ENCODE results near the gene PPRC1. TPM values are rescaled to one million over a fixed set of nuclear protein-coding genes. Genes with fewer than 3 reads are reported as not detected.
A peak's percentile ranks its signal among the peaks of the same experiment; 100 is the strongest.

The PPRC1 gene
- total RNA-seq, 4 donors from 2014 or later = 23.5 to 48.1 (median 24.3) TPM

DNA sequence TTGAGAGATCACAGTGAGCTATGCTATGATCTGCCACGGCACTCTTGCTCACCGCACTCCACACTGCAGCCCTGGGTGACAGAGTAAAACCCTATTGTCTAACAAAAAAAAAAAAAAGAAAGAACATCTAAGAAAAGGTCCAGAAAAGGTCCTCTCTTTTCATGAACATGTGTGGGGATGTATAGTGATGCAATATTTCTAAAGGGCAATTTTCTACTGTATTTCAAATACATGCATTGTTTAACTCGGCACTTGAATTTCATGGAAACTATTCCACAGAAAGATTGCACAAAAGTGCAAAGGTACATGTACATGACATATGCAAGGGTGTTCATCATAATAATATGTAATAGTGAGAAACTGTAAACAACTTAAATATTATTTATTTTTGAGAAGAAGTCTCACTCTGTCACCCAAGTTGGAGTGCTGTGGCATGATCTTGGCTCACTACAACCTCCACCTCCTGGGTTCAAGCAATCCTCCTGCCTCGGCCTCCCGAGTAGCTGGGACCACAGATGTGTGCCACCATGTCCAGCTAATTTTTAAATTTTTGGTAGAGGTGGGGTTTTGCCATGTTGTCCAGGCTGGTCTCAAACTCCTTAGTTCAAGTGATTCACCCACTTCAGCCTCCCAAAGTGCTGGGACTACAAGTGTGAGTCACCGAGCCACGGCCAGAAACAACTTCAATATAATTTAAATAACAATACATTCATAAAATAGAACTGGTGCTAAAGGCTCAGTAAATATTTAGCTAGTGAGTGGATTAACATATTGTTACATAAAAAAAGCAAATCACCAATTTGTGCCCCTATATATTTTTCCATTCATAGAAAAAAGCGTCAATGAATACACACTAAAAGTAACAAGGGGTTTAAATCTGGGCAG lies 1.3 kb upstream of the PPRC1 start:
- no peak overlapping the region for H3K4me3 ChIP-seq (ENCODE audit: low read depth, poor library complexity, severe bottlenecking)
- intact Hi-C loops (cut with DNase I; ENCODE audit: low total_unique reads) = no loop called here
- no peak for DNase-seq (ENCODE audit: low spot score in 2 of 2)
- WGBS, 2 donors = 80 to 82% methylated on average over 8 of the region's 8 CpGs
- no peak for TF ChIP-seq POLR2A (IDR thresholded peaks at IDR 0.05)
- TF ChIP-seq, protein P1, sequence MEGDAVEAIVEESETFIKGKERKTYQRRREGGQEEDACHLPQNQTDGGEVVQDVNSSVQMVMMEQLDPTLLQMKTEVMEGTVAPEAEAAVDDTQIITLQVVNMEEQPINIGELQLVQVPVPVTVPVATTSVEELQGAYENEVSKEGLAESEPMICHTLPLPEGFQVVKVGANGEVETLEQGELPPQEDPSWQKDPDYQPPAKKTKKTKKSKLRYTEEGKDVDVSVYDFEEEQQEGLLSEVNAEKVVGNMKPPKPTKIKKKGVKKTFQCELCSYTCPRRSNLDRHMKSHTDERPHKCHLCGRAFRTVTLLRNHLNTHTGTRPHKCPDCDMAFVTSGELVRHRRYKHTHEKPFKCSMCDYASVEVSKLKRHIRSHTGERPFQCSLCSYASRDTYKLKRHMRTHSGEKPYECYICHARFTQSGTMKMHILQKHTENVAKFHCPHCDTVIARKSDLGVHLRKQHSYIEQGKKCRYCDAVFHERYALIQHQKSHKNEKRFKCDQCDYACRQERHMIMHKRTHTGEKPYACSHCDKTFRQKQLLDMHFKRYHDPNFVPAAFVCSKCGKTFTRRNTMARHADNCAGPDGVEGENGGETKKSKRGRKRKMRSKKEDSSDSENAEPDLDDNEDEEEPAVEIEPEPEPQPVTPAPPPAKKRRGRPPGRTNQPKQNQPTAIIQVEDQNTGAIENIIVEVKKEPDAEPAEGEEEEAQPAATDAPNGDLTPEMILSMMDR (IDR thresholded peaks at IDR 0.05) = no peak

- no peak overlapping the region for H3K4me3 ChIP-seq (ENCODE audit: low read depth, poor library complexity, severe bottlenecking)
- 15 to 16% methylated on average over 8 of the region's 8 CpGs for WGBS, 2 donors
- TF ChIP-seq, protein P1 (IDR thresholded peaks at IDR 0.05) = no peak
- no peak for TF ChIP-seq POLR2A (IDR thresholded peaks at IDR 0.05)
- no peak for DNase-seq (ENCODE audit: low spot score in 2 of 2)
- intact Hi-C loops (cut with DNase I; ENCODE audit: low total_unique reads) = no loop called here
These were observed 662 bp upstream of the PPRC1 start for GRCh38 chr10:102132193-102132562.

GRCh38 chr10:102133373-102134195 lies 744 bp downstream of the PPRC1 start:
- peak; percentile 49 to 93 for DNase-seq (ENCODE audit: low spot score in 2 of 2)
- intact Hi-C loops (cut with DNase I; ENCODE audit: low total_unique reads) = no loop called here
- TF ChIP-seq, protein P1 (IDR thresholded peaks at IDR 0.05) = no peak
- TF ChIP-seq POLR2A (IDR thresholded peaks at IDR 0.05) = no peak
- peak overlapping the region; percentile 80 for H3K4me3 ChIP-seq (ENCODE audit: low read depth, poor library complexity, severe bottlenecking)
- 1 to 2% methylated on average over 27 to 40 of the region's 48 CpGs for WGBS, 2 donors

DNA sequence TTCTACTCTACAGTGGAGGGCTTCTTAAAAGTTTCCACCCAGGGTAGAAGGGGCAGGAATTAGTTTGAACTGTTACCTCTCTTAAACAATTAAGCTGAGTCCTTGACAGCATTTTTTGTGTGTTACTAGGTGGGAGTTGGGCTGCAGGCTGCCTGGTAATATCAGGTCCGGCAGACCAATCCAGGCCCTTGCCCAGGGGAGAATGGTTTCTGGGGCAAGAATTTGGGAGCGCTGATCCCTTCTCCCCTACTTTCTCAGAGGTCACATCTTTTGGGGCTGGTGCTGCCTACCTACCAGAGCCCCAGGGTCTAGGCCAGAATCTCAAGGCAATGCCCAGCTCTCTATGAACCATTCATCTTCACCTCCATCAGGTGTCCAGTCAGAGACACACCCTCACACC lies 1.6 kb downstream of the PPRC1 start:
- no peak overlapping the region for H3K4me3 ChIP-seq (ENCODE audit: low read depth, poor library complexity, severe bottlenecking)
- TF ChIP-seq, protein P1 (IDR thresholded peaks at IDR 0.05) = no peak
- TF ChIP-seq POLR2A (IDR thresholded peaks at IDR 0.05) = no peak
- DNase-seq (ENCODE audit: low spot score in 2 of 2) = no peak
- intact Hi-C loops (cut with DNase I; ENCODE audit: low total_unique reads) = no loop called here
- WGBS, 2 donors = 41 to 54% methylated on average over 2 of the region's 2 CpGs

DNA sequence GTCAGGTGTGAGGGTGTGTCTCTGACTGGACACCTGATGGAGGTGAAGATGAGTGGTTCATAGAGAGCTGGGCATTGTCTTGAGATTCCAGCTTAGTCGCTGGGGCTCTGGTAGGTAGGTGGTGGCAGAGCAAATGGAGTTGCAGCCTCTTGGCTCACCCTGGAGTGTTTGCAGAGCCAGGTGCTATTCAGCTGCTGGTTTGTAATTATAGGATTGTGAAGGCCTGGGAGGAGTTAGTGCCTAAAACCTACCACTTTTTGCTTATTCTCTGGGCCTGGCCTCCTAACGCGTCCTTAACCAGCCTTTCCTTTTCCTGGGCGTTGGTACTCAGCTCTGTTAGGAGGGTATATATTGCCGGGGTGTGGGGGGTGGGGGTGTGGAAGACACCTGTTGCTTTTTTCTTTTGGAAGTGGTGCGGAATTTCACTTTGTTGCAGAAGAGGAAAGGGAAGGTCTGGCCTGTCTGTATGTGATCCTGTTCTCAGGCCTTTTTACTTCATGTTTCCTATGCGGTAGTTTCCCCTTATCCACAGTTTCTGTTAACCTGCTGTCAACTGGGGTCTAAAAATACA lies 3.2 kb downstream of the PPRC1 start:
- WGBS, 2 donors = 61 to 67% methylated on average over 7 of the region's 7 CpGs
- DNase-seq (ENCODE audit: low spot score in 2 of 2) = no peak
- intact Hi-C loops (cut with DNase I; ENCODE audit: low total_unique reads) = no loop called here
- no peak overlapping the region for H3K4me3 ChIP-seq (ENCODE audit: low read depth, poor library complexity, severe bottlenecking)
- no peak for TF ChIP-seq POLR2A (IDR thresholded peaks at IDR 0.05)
- TF ChIP-seq, protein P1 (IDR thresholded peaks at IDR 0.05) = no peak

Data from lower leg skin (tissue), 4 donors.